Measurements from ENCODE around the gene WIPF3.

The WIPF3 gene

DNA sequence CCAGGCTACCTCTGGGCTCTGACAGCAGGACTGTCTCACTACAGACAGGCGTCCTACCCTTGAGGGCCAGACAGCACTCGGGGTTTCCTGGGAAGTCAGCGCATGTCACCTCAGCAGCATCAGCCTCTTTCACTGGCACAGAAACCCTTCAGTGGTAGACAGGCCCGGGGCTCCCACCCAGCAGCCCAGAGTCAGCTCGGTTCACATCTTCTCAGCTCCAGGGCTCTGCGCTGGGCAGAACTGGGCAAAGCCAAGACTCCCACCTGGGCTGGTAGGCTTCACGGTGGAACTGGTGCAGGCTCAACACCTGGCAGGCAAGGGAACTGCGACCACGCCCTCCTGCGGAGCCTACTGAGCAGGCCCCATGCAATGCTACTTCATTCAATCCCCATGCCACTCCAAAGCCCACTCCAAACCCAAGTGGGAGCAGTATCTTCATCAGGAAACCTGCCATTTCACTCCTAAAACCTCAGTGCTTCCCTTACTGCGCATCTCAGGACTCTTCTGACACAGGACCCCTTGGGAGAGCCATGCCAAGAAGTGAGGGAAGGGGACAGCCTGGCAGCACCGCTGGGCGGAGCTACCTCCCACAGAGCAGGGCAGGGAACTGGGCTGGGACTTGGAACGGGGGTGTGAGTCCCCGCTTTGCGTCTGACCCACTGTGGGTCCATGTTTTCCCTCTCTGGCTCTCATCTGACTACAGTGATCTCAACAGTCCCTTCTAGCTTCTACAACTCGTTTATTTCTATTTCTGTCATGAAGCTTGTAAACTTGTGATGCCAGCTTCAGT is 122.9 kb downstream of the WIPF3 start:
- H3K27ac Mint-ChIP-seq, result no peak overlapping the region
- no peaks in the 10 kb centered on the region for H3K9me3 Mint-ChIP-seq
- H3K4me3 Mint-ChIP-seq, result no peak overlapping the region
- H3K27me3 Mint-ChIP-seq, result no peaks in the 10 kb centered on the region
- H3K36me3 Mint-ChIP-seq, result peaks cover 2 to 27% of the 10 kb centered on the region in 2 donors
- no peak for ATAC-seq (replicated peaks)
- no peak for DNase-seq
- peaks cover 2 to 5% of the 10 kb centered on the region in 2 donors for H3K4me1 Mint-ChIP-seq

DNA sequence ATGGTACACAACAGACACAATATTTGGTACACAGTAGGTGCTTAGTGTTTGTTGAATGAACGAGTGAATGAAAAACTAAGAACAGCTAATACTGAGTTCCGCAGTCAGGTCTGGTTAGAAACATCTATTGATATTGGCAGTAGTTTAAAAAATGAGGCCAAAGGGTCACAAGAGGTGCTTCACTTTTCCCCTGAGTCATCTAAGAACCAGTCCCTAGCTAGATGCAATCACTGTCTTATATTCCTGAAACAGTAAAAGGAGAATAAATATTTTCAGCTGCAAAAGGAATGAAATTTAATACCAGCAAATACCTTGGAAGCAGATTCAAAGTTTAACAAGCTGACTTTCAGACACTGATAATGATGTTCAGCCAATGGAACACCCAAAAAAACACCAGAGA is 128.8 kb downstream of the WIPF3 start:
- H3K36me3 Mint-ChIP-seq, result peaks cover 13 to 45% of the 10 kb centered on the region in 2 donors
- DNase-seq (no peak), ATAC-seq (replicated peaks) (no peak)
- H3K9me3 Mint-ChIP-seq, result no peaks in the 10 kb centered on the region
- H3K27ac Mint-ChIP-seq, result no peak overlapping the region
- H3K27me3 Mint-ChIP-seq, result no peaks in the 10 kb centered on the region
- no peak overlapping the region for H3K4me3 Mint-ChIP-seq
- no peaks in the 10 kb centered on the region for H3K4me1 Mint-ChIP-seq

DNA sequence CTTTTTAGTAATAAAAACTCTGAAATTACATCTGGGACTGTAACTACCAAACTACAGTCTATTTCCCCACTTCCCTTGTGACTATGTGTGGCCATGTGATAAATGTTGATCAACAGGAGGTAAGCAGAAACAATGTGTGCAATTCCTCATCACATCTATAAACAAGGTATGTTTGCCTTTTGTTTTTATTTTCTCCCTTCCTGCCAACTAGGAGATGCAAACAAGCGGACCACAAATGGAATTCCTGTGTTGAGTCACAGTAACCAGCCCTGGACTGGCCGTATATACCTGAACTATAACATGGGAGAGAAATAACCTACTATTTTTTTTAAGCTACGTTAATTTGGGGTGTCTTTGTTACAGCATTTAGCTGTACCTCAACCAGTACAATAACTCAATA is 130.8 kb downstream of the WIPF3 start:
- Mint-ChIP-seq H3K36me3 (peaks cover 13 to 38% of the 10 kb centered on the region in 2 donors), H3K27ac (no peak overlapping the region), H3K9me3 (no peaks in the 10 kb centered on the region), H3K27me3 (no peaks in the 10 kb centered on the region), H3K4me3 (no peak overlapping the region), H3K4me1 (no peaks in the 10 kb centered on the region)
- ATAC-seq (replicated peaks), result no peak
- no peak for DNase-seq

DNA sequence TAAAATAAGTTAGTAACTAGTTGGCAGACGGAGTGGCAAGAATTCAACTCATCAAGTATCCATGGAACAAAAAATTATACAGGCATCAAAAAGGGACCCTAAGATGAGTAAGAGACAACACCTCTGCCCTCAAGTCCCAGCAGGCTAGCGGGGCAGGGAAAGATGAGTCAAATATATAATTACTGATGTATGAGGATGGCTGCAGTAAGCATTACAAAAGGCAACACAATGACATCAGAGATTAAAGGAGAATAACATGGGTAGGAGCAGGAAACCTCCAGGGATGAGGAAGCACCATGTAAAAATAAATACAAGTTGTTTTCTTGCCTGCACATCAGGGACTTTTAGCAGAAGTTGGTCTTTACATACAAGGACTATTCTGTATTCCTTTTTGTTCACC is 133.9 kb downstream of the WIPF3 start:
- Mint-ChIP-seq H3K4me3 (no peak overlapping the region), H3K27me3 (no peaks in the 10 kb centered on the region), H3K36me3 (peaks cover 9 to 34% of the 10 kb centered on the region in 2 donors), H3K27ac (no peak overlapping the region), H3K4me1 (no peaks in the 10 kb centered on the region), H3K9me3 (no peaks in the 10 kb centered on the region)
- ATAC-seq (replicated peaks), result no peak
- DNase-seq, result no peak

DNA sequence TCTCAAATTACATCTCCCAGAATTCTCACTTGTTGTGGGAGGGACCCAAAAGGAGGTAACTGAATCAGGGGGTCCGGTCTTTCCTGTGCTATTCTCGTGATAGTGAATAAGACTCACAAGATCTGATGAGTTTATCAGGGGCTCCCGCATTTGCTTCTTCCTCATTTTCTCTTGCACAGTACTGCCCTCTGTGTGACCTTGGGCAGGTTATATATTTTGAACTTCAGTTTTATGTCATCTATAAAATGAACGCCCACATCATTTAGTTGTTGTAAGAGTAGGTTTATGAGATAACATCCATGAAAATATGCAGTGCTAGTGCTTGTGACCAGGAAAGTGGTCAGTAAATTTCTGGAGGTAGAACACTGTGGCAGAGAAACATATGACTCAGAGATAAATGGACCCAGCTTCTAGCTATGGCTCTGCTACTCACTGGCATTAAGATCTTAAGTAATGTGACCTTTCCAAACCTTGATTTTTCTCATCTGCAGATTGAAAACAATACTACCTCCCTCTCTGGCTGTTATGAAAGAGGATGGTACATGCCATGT is 139.0 kb downstream of the WIPF3 start:
- Mint-ChIP-seq H3K4me1 (no peaks in the 10 kb centered on the region), H3K9me3 (peaks cover 0 to 2% of the 10 kb centered on the region in 2 donors), H3K27me3 (no peaks in the 10 kb centered on the region), H3K27ac (no peak overlapping the region), H3K4me3 (no peak overlapping the region), H3K36me3 (peaks cover 2 to 37% of the 10 kb centered on the region in 2 donors)
- DNase-seq (no peak), ATAC-seq (replicated peaks) (no peak)

DNA sequence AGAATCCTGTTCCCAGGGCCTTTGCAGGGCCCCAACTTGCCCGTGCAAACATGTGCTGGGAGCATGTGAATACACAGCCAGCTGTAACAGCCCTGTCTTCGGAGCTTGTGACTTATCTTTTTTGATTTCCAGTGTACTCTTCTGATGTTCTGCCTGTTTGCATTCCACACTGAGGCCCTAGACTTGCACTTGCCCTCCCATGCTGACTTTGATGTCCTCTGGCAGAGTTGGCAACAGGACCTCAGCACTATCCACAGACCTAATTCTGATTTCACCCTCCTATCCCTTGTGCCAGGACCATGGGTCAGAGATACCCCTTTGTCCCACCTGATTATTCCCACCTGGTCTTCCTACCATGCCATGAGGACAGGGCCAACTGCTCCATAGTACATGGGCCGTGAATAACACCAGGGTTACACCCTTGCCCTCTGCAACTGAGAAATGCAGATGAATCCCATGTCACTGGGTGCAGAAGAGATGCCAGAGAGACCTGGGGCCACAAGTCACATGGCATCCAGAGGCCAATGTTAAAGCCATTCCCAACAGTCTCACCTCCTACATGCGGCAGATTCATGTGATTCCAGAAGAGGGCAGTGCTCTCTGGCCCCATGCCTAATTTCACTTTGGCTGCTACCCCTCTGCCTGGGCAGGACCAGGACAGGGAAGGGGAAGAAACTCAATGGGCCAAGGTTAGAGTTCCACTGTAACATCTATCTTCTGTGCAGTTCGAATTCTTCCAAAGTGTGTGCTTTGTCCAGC is 140.3 kb downstream of the WIPF3 start:
- Mint-ChIP-seq H3K27ac (no peak overlapping the region), H3K9me3 (peaks cover 3 to 4% of the 10 kb centered on the region in 2 donors), H3K36me3 (peaks cover 10 to 47% of the 10 kb centered on the region in 2 donors), H3K4me1 (no peaks in the 10 kb centered on the region), H3K4me3 (peak overlapping the region in 1 of 2 donors; percentile 19), H3K27me3 (no peaks in the 10 kb centered on the region)
- ATAC-seq (replicated peaks) (no peak), DNase-seq (no peak)

DNA sequence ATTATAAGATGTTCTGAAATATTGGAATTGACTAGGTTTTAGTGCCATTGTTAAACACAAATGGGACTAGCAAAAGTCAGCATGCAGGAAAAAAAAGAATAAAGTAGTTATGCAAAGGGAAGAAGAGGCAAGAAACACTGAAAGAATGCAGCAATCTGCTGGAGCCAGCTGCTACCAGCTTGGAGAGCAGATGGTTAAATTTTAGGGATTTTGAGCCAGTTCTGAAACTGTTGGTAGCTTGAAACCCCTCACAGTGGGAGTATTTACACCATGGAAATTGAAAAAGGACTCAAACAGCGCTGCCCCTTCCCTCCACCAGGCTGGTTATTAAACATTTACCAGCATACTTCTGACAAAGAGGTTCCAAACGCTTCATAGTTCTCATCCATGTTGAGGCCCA is 142.3 kb downstream of the WIPF3 start:
- Mint-ChIP-seq H3K9me3 (peaks cover 3 to 4% of the 10 kb centered on the region in 2 donors), H3K27ac (no peak overlapping the region), H3K36me3 (peaks cover 17 to 55% of the 10 kb centered on the region in 2 donors), H3K4me1 (no peaks in the 10 kb centered on the region), H3K4me3 (no peak overlapping the region), H3K27me3 (no peaks in the 10 kb centered on the region)
- ATAC-seq (replicated peaks) (no peak), DNase-seq (no peak)

DNA sequence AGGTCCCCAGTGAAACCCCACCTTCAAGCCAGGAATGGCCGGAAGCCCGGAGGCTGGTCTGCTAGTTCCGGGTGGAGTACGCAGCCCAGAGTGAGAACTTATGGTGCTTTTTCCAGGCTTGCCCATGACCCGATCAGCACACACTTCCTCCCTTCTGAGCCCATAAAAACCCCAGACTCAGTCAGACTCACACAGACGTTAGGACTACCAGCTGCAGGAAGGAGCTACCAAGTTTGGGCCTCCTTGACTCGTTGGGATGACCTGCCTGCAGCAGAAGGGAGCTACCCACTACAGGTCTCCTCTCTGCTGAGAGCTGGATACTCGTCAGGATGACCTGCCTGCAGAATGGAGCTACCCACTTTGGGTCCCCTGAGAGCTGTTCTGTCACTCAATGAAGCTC is 144.2 kb downstream of the WIPF3 start:
- Mint-ChIP-seq H3K27ac (no peak overlapping the region), H3K4me1 (no peaks in the 10 kb centered on the region), H3K36me3 (peaks cover 21 to 51% of the 10 kb centered on the region in 2 donors), H3K27me3 (no peaks in the 10 kb centered on the region), H3K9me3 (peaks cover 3 to 4% of the 10 kb centered on the region in 2 donors), H3K4me3 (no peak overlapping the region)
- no peak for ATAC-seq (replicated peaks)
- no peak for DNase-seq

DNA sequence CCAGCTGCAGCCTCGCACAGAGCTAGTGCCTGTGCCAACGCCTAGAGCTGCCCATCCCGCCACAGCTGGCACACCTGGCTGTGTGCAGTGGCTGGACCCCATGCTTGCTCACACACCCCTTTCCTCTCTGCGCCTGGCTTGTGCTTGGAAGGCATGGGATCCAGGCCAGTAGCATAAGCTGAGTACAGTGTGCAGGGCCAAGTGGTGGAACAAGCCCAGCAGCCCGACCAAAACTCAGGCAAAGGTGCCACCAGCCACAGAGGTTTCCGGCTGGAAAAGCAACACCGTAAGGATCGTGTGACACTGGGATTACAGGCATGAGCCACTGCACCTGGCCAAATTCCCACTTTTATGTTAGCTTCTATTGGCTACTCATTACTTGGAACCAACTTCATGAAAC is 144.9 kb downstream of the WIPF3 start:
- Mint-ChIP-seq H3K27ac (no peak overlapping the region), H3K9me3 (peaks cover 3 to 4% of the 10 kb centered on the region in 2 donors), H3K4me1 (peaks cover 4 to 6% of the 10 kb centered on the region in 2 donors), H3K27me3 (no peaks in the 10 kb centered on the region), H3K36me3 (peaks cover 21 to 47% of the 10 kb centered on the region in 2 donors), H3K4me3 (no peak overlapping the region)
- no peak for ATAC-seq (replicated peaks)
- no peak for DNase-seq

DNA sequence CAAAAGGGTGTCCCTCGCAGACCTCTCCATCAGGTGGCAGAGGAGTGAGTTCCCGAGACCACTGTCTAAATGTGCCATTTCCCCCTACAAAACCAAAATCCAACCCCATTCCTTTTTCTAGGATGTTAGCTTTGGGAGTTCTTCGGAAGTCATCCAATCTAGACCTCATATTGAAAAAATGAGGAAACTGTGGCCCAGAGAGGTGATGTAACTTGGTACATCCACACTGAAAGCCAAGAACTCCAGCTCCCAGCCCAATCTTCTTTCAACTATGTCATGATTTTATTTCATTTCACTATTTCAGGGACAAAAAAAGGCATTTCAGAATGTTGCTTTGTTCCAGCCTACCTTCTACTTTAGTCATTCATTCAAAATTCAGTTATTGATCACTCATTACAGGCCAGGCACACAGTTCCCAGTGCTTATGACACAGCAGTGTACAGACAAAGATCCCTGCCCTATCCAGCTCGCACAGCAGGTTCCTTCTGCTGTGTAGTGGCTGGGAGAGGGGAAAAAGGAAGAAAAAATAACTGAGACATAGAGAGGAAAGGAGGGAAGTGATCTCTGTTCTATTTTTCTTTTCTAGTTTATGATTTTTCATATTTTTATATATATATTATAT is 147.5 kb downstream of the WIPF3 start:
- H3K27ac Mint-ChIP-seq, result no peak overlapping the region
- H3K36me3 Mint-ChIP-seq, result peaks cover 18 to 34% of the 10 kb centered on the region in 2 donors
- no peaks in the 10 kb centered on the region for H3K27me3 Mint-ChIP-seq
- no peak overlapping the region for H3K4me3 Mint-ChIP-seq
- peaks cover 3 to 4% of the 10 kb centered on the region in 2 donors for H3K9me3 Mint-ChIP-seq
- DNase-seq, result no peak
- ATAC-seq (replicated peaks), result no peak
- H3K4me1 Mint-ChIP-seq, result peaks cover 10 to 11% of the 10 kb centered on the region in 2 donors

DNA sequence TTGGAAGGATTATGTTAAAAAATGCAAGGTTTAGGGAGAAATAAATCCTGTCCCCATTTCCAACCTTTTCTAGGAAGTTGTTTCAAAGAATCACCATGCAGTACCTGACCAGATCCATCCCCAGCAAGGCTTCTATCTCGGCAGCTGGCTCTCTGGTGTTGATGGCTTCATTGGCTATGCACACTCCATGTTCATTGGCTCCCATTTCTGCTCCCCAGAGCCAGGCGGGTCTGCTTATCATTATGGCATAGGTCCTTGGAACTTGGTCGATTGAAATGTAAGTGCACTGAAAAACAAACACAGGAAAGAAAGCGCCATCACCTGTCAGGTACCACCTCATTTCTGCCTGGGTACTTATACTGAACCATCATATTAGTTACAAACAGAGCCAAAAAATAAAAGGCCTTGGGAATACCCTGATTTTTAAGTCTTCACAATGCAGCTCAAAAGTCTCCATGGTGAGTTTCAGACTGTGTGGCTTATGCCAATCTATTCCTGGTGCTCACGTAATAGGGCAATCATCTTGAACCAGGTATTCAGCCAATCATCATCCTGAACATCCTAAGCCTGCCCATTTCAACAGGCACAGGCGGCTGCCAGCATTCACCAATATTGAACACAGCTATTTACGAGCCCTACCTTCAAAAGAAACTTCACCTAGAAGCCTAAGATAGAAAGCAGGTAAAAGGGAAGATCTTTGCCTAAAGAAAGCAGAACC is 148.9 kb downstream of the WIPF3 start:
- DNase-seq (no peak), ATAC-seq (replicated peaks) (no peak)
- Mint-ChIP-seq H3K27me3 (no peaks in the 10 kb centered on the region), H3K27ac (no peak overlapping the region), H3K4me1 (peaks cover 10 to 11% of the 10 kb centered on the region in 2 donors), H3K9me3 (peaks cover 2 to 3% of the 10 kb centered on the region in 2 donors), H3K36me3 (peaks cover 18 to 30% of the 10 kb centered on the region in 2 donors), H3K4me3 (no peak overlapping the region)

DNA sequence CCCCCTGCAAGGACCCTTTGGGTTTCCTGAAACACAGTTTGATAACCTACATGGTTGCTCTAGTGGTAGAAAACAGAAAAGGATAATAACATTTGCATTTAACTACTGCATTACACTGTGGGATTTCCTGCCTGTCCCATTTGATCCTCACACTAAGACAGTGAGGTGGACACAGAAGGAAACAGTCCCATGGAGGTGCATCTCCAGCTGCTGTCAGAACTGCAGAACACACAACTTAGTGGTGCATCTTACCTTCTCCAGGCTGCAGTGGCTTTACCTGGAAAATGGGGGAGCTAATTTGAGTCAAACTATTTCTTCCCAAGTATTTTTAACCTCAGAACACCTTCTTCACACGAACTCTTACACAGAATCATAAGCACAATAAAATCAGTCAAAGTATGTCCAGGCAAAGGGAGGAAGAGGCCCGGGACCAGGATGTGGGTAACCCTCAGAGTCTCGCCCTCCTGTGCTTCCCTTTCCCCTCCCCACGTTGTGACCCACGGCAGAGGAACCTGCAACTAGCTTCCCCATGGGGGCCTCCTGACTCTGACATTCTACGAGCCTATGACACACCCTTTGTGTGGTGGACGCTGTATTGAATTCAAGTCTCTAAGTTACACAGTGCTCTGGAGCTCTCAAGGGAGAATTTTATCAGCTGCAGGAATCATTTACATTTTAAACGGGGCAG is 149.6 kb downstream of the WIPF3 start:
- H3K36me3 Mint-ChIP-seq, result peaks cover 14 to 23% of the 10 kb centered on the region in 2 donors
- DNase-seq, result peak; percentile 6
- peaks cover 10 to 11% of the 10 kb centered on the region in 2 donors for H3K4me1 Mint-ChIP-seq
- peak overlapping the region in 1 of 2 donors; percentile 3 for H3K4me3 Mint-ChIP-seq
- no peak overlapping the region for H3K27ac Mint-ChIP-seq
- no peaks in the 10 kb centered on the region for H3K27me3 Mint-ChIP-seq
- ATAC-seq (replicated peaks), result peak; percentile 85 to 92
- H3K9me3 Mint-ChIP-seq, result peaks cover 1 to 3% of the 10 kb centered on the region in 2 donors

DNA sequence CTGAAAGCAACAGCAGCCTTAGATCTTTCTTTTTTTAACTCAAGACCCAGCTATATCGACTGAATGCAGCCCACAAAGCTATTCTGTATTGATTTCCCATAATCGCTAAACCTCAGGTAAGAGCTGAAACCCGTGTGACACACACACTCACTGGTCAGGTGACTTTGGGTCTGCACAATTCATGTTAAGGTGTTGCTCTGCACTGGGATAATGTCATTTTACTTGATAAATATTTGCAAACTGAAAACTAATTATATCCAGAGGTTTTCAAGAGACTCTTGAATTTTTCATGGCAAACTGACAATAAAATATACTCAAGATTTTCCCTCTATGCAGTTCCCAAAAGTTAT is 150.2 kb downstream of the WIPF3 start:
- H3K4me1 Mint-ChIP-seq, result peaks cover 10 to 11% of the 10 kb centered on the region in 2 donors
- no peaks in the 10 kb centered on the region for H3K27me3 Mint-ChIP-seq
- H3K27ac Mint-ChIP-seq, result no peak overlapping the region
- H3K4me3 Mint-ChIP-seq, result no peak overlapping the region
- no peak for DNase-seq
- peaks cover 10 to 19% of the 10 kb centered on the region in 2 donors for H3K36me3 Mint-ChIP-seq
- no peak for ATAC-seq (replicated peaks)
- no peaks in the 10 kb centered on the region for H3K9me3 Mint-ChIP-seq
